ENCODE results near the gene TNFRSF14.

Gene TNFRSF14

GRCh38 chr1:2556277-2556677, at the start of gene TNFRSF14:
TSS of gene TNFRSF14 (plus strand) at chr1:2556371. CDS start at chr1:2556665, 294 bp downstream.
- Mint-ChIP-seq H3K4me1 (peaks cover 68% of the 10 kb centered on the region), H3K9me3 (no peaks in the 10 kb centered on the region), H3K4me3 (peak within 1 kb of the TSS; percentile 98), H3K27ac (peak within 1 kb of the TSS; percentile 99), H3K36me3 (peaks cover 45% of the 10 kb centered on the region), H3K27me3 (no peaks in the 10 kb centered on the region)
- peak; percentile 72 for ATAC-seq

GRCh38 chr1:2506901-2507565, 49.1 kb upstream of the TNFRSF14 start:
- H3K27ac Mint-ChIP-seq, result no peak overlapping the region
- no peak overlapping the region for H3K4me3 Mint-ChIP-seq
- H3K36me3 Mint-ChIP-seq, result peaks cover 37% of the 10 kb centered on the region
- H3K4me1 Mint-ChIP-seq, result no peaks in the 10 kb centered on the region
- no peaks in the 10 kb centered on the region for H3K9me3 Mint-ChIP-seq
- no peak for ATAC-seq
- no peaks in the 10 kb centered on the region for H3K27me3 Mint-ChIP-seq

GRCh38 chr1:2507744-2508155, 48.4 kb upstream of the TNFRSF14 start:
- no peak overlapping the region for H3K4me3 Mint-ChIP-seq
- no peaks in the 10 kb centered on the region for H3K27me3 Mint-ChIP-seq
- H3K36me3 Mint-ChIP-seq, result peaks cover 44% of the 10 kb centered on the region
- H3K9me3 Mint-ChIP-seq, result no peaks in the 10 kb centered on the region
- no peak overlapping the region for H3K27ac Mint-ChIP-seq
- ATAC-seq, result no peak
- H3K4me1 Mint-ChIP-seq, result no peaks in the 10 kb centered on the region

- no peak overlapping the region for H3K4me3 Mint-ChIP-seq
- no peaks in the 10 kb centered on the region for H3K27me3 Mint-ChIP-seq
- peaks cover 48% of the 10 kb centered on the region for H3K36me3 Mint-ChIP-seq
- H3K27ac Mint-ChIP-seq, result no peak overlapping the region
- no peaks in the 10 kb centered on the region for H3K4me1 Mint-ChIP-seq
- ATAC-seq, result no peak
- no peaks in the 10 kb centered on the region for H3K9me3 Mint-ChIP-seq
Observed at GRCh38 chr1:2508180-2508579, 48.0 kb upstream of the TNFRSF14 start.

- H3K27me3 Mint-ChIP-seq, result no peaks in the 10 kb centered on the region
Observed at GRCh38 chr1:2508751-2509150, 47.4 kb upstream of the TNFRSF14 start.

GRCh38 chr1:2509589-2509988, 46.6 kb upstream of the TNFRSF14 start:
- no peak overlapping the region for H3K4me3 Mint-ChIP-seq
- peaks cover 55% of the 10 kb centered on the region for H3K36me3 Mint-ChIP-seq
- no peaks in the 10 kb centered on the region for H3K9me3 Mint-ChIP-seq
- no peaks in the 10 kb centered on the region for H3K4me1 Mint-ChIP-seq
- ATAC-seq, result no peak
- no peak overlapping the region for H3K27ac Mint-ChIP-seq
- no peaks in the 10 kb centered on the region for H3K27me3 Mint-ChIP-seq

More at GRCh38 chr1:2508751-2509150, 47.4 kb upstream of the TNFRSF14 start:
- ATAC-seq, result no peak
- H3K9me3 Mint-ChIP-seq, result no peaks in the 10 kb centered on the region
- H3K4me1 Mint-ChIP-seq, result no peaks in the 10 kb centered on the region
- H3K36me3 Mint-ChIP-seq, result peaks cover 53% of the 10 kb centered on the region
- H3K4me3 Mint-ChIP-seq, result no peak overlapping the region
- no peak overlapping the region for H3K27ac Mint-ChIP-seq

- H3K9me3 Mint-ChIP-seq, result no peaks in the 10 kb centered on the region
- no peaks in the 10 kb centered on the region for H3K27me3 Mint-ChIP-seq
- H3K36me3 Mint-ChIP-seq, result peaks cover 60% of the 10 kb centered on the region
- ATAC-seq, result no peak
- no peak overlapping the region for H3K4me3 Mint-ChIP-seq
- no peaks in the 10 kb centered on the region for H3K4me1 Mint-ChIP-seq
- H3K27ac Mint-ChIP-seq, result no peak overlapping the region
Observed at GRCh38 chr1:2510366-2511155, 45.6 kb upstream of the TNFRSF14 start.

GRCh38 chr1:2512862-2513421, 43.2 kb upstream of the TNFRSF14 start:
- H3K4me3 Mint-ChIP-seq, result no peak overlapping the region
- peaks cover 77% of the 10 kb centered on the region for H3K36me3 Mint-ChIP-seq
- no peaks in the 10 kb centered on the region for H3K4me1 Mint-ChIP-seq
- no peaks in the 10 kb centered on the region for H3K9me3 Mint-ChIP-seq
- no peak for ATAC-seq
- no peaks in the 10 kb centered on the region for H3K27me3 Mint-ChIP-seq
- H3K27ac Mint-ChIP-seq, result no peak overlapping the region

GRCh38 chr1:2513939-2514652, 42.1 kb upstream of the TNFRSF14 start:
- peaks cover 77% of the 10 kb centered on the region for H3K36me3 Mint-ChIP-seq
- H3K9me3 Mint-ChIP-seq, result no peaks in the 10 kb centered on the region
- no peak for ATAC-seq
- H3K27me3 Mint-ChIP-seq, result no peaks in the 10 kb centered on the region
- no peak overlapping the region for H3K27ac Mint-ChIP-seq
- H3K4me1 Mint-ChIP-seq, result no peaks in the 10 kb centered on the region
- H3K4me3 Mint-ChIP-seq, result no peak overlapping the region

GRCh38 chr1:2514863-2515762, 41.1 kb upstream of the TNFRSF14 start:
- no peaks in the 10 kb centered on the region for H3K27me3 Mint-ChIP-seq
- H3K4me3 Mint-ChIP-seq, result no peak overlapping the region
- H3K4me1 Mint-ChIP-seq, result no peaks in the 10 kb centered on the region
- H3K9me3 Mint-ChIP-seq, result no peaks in the 10 kb centered on the region
- peaks cover 69% of the 10 kb centered on the region for H3K36me3 Mint-ChIP-seq
- no peak for ATAC-seq
- no peak overlapping the region for H3K27ac Mint-ChIP-seq

- Mint-ChIP-seq H3K4me3 (no peak overlapping the region), H3K4me1 (no peaks in the 10 kb centered on the region), H3K9me3 (no peaks in the 10 kb centered on the region), H3K27me3 (no peaks in the 10 kb centered on the region), H3K27ac (no peak overlapping the region), H3K36me3 (peaks cover 65% of the 10 kb centered on the region)
- no peak for ATAC-seq
Observed at GRCh38 chr1:2515763-2516080, 40.4 kb upstream of the TNFRSF14 start.

GRCh38 chr1:2516124-2516523, 40.0 kb upstream of the TNFRSF14 start:
- H3K27me3 Mint-ChIP-seq, result no peaks in the 10 kb centered on the region
- peaks cover 69% of the 10 kb centered on the region for H3K36me3 Mint-ChIP-seq
- H3K27ac Mint-ChIP-seq, result no peak overlapping the region
- no peak for ATAC-seq
- no peaks in the 10 kb centered on the region for H3K9me3 Mint-ChIP-seq
- no peak overlapping the region for H3K4me3 Mint-ChIP-seq
- no peaks in the 10 kb centered on the region for H3K4me1 Mint-ChIP-seq

GRCh38 chr1:2516946-2517345, 39.2 kb upstream of the TNFRSF14 start:
- no peak overlapping the region for H3K27ac Mint-ChIP-seq
- no peak overlapping the region for H3K4me3 Mint-ChIP-seq
- peaks cover 65% of the 10 kb centered on the region for H3K36me3 Mint-ChIP-seq
- H3K9me3 Mint-ChIP-seq, result no peaks in the 10 kb centered on the region
- H3K4me1 Mint-ChIP-seq, result no peaks in the 10 kb centered on the region
- no peaks in the 10 kb centered on the region for H3K27me3 Mint-ChIP-seq
- ATAC-seq, result no peak

GRCh38 chr1:2517966-2518365, 38.2 kb upstream of the TNFRSF14 start:
- no peaks in the 10 kb centered on the region for H3K9me3 Mint-ChIP-seq
- H3K36me3 Mint-ChIP-seq, result peaks cover 63% of the 10 kb centered on the region

More at GRCh38 chr1:2517966-2518365, 38.2 kb upstream of the TNFRSF14 start:
- ATAC-seq, result no peak
- Mint-ChIP-seq H3K27ac (no peak overlapping the region), H3K4me1 (peaks cover 10% of the 10 kb centered on the region), H3K27me3 (no peaks in the 10 kb centered on the region), H3K4me3 (no peak overlapping the region)

Measured in stimulated activated memory B cell treated with anti-CD40 and anti-IgM and Interleukin-4, amounts not matched to agents 10 μg/mL and 1 μg/mL and 100 μg/mL, for 72 hours (primary cell).